NCI-H146 treated with DMSO at 0.1 percent for 48 hours (cell line): Measurements from ENCODE around the gene TBX10.
"Not testable (repeated sequence)": the region's sequence is repeated elsewhere in the genome, so short reads cannot be mapped to it uniquely, and the experiment has no call there.

ENCODE experiments used
- DNase-seq: peaks from one replicate; lab custom pipeline; 2025; ENCODE audit not compliant: unreplicated experiment; lab: John Stamatoyannopoulos, UW

The TBX10 gene

DNA sequence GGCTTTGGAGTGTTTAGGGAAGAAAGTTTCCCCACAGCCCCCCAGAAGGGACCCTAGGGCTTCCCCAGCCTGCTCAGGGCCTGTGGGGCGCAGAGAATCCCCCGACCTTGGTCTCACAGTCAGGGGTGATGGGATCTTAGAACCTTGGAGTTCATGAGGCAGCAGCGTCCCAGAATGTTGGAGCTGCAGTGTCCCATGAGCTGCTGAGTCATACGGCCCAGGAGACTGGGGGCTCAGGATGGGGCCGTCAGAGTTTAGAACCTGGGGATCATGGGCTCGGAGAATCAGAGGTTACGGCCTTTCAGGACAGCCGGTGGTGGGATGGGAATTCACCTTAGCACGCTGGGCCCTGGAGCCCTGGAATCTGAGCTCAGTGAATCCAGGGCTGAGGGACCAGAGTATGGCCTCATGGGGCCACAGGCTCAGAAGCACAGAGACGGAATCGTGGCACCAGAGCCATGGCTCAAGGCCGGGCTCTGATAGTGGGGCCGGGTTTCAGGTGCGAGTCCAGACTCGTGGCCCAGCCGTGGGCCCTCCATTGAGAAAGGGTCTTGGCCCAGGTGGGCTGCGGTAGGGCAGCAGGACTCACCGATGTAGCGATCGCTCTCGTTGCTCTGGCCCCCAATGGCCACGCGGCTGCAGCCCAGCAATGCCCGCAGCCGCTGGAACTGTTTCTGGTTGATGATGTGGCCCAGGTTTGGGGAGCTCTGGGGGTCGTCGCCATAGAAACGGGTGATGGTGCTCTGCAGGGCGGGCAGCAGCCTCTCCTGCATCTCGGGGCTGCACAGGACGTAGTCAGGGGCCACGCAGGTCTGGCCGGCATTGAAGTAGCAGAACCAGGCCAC lies 25.4 kb upstream of the TBX10 start:
- no peak for DNase-seq

DNA sequence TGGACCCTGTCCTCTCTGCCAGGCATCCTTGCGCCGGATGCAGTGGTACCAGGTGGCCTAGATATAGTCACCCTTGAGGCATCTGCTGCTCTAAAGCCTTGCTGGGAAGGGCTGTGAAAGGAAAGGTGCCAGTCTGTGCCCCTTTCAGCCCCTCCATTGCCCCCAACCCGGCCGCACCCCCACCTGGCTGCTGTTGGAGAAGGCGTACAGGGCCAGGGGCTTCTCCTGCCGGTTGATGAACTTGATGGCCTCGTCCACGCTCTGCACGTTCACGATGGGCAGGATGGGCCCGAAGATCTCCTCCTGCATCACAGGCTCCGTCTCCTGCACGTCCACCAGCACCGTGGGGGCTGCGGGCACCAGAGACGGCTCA lies 24.6 kb upstream of the TBX10 start:
- DNase-seq: no peak

DNA sequence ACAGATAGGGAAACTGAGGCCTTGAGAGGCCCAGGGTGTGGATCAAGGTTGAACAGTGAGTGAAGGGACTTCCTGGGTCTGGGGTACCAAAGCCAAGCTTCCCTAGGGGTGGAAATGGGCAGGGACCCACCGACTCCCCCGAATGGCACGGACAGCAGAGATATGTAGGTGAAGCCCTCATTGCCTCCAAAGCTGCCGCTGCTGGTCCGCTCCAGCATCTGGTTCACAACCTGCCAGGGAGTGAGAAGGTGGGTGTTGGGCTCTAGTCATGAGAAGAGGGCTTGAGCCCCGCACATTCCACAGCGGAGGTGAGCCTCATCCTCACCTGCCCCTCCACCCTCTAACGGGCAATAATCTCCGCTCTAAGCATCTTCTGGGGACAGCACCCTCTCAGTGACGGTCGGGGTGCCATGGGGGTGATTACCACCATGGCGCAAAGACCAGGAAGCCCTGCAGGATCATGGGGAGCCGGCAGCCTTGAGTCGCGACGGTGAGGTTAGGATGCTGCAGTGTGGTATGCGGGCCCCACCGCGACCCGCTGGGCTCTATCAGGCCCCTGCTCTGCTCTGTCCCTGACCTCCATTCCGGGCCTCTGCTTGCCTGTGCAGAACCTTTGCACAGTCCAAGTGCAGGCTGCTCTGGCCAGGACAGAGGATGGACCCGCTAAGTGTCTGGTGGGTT lies 24.1 kb upstream of the TBX10 start:
- no peak for DNase-seq

DNA sequence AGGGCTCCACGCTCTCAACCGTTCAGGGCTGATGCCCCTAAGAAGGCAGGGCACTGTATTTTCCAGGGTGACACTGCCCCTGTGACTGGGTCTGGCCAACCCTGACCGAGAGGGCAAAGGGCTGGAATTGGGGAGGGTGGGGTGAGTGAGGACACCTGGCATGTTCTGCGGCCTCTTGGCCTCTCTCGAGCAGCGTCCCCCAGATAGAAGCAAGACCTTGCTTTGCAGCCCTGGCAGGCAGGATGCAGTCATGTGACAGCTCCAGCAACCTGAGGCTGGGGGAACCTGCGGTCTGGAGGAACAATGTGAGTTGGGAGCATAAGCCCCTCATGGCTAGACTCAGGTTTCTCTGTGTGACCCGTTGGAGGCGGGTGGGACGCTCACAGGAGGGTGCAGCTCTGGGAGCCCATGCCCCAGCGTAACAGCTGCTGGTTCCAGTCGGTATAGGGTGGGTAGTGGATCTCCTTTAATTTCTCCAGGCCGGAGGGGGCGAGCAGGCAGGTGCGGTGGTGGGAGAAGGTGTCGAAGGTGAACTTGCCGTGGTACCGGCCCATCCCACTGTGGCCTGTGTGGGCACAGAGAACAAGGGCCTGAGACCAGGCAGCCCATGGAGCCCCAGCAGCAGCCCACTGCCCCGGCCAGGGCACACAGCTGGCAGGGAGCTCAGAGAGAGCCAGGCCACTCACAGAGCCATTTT lies 23.4 kb upstream of the TBX10 start:
- no peak for DNase-seq

DNA sequence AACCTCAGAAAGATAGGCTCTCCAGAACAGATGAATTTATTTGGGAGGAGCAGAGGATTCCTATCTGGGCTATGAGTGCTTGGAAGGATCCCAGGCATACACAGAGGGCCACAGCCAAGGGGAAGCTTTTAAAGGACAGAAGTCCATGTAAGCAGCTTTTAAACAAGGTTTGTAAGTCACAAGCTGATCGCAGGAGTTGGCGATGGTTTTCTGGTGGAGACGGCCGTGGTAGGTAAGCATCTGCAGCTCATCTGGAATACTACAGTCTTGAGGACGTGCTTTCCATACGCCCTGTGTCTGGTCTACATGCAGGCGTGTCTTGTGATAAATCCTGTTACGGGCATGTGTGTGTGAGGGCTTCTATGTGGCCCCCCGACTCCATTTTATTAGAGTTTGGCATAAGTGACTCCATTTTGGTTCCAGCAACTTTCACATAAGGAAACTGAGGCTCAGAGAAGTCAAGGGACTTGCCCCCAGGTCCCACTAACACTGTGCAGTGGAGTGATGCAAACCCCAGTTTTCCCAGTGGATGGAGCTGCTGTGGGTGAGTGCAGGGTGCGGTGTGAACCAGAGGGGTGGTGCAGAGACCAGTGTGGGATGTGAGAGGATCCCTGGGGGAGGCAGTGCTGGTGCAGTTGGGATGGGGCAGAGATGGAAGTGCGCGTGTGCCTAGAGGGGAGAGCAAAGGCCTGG lies 22.7 kb upstream of the TBX10 start:
- no peak for DNase-seq

DNA sequence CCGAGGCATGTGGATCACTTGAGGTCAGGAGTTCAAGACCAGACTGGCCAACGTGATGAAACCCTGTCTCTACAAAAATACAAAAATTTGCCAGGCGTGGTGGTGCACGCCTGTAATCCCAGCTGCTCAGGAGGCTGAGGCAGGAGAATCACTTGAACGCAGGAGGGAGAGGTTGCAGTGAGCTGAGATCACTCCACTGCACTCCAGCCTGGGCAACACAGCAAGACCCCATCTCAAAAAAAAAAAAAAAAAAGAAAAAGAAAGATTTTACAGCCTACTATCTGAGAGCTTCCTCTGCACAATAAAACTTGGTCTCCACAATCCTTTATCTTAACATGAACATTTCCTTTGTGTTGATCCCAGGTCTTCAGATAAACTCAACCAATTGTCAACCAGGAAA lies 21.2 kb upstream of the TBX10 start:
- not testable (repeated sequence) for DNase-seq

DNA sequence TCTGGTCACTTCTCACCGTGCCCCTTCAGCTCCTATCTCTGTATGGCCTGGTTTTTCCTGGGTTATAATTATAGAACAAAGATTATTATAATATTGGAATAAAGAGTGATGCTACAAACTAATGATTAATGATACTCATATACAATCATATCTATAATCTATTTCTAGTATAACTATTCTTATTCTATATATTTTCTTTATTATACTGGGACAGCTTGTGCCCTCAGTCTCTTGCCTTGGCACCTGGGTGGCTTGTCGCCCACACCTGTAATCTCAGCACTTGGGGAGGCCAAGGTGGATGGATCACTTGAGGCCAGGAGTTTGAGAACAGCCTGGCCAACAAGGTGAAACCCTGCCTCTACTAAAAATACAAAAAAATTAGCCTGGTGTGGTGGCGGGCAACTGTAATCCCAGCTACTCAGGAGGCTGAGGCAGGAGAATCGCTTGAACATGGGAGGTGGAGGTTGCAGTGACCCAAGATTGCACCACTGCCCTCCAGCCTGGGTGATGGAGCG lies 20.1 kb upstream of the TBX10 start:
- DNase-seq: not testable (repeated sequence)

DNA sequence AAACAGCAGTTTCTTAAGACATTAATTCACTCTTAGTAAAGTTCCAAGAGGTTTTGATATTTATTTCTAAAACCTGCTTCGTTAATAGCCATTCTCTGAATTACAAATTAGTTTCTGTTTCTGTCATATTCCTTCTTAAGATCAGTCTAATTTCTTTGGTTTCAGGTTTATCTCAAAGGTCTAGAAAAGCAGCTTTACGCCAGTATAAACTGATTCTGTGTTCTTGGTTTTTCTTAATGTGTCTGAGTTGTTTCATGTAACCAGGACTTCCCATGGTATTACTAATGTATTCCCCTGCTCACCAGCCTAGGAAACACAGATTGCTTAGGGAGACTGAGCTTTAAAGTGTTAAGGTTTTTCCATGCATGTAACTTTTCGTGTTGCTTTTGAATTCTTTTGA lies 17.7 kb upstream of the TBX10 start:
- no peak for DNase-seq

DNA sequence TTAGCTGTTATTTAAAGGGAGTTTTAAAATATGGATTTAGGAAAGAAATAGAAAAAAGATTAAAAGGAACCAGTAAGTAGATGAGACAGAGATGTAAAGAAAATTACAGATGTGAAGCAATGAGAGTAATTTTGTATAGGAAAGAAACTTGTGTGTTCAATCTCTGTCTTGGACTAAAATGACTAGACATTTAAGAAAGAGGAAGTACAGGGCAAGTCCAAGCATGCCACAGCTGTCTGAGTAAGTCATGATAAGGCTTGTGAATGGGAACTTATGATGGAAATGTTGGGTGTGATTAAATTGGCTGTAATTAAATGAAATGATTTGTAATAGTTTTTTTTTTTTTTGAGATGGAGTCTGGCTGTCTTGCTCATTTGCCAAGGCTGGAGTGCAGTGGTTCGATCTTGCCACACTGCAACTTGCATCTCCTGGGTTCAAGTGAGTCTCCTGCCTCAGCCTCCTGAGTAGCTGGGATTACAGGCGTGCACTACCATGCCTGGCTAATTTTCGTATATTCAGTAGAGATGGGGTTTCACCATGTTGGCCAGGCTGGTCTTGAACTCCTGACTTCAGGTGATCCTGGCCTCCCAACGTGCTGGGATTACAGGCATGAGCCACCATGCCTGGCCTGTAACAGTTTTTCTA lies 16.8 kb upstream of the TBX10 start:
- DNase-seq: no peak

DNA sequence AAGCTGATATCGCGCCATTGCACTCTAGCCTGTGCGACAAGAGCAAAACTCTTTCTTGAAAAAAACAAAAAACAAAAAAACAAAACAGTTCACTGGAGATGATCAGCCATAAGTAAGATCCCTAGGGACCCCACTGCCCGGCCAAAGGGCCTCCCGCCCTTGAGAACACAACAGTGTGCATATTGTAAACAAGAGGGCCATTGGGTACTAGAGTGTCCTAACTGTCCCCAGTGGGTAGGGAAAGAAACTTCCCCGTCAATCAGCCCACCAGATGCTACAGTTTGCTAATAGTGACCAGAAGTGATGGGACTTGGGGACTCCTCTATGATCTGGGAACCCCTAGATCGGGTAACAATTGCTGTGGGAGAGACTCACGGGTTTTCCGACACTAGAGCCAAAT lies 14.7 kb upstream of the TBX10 start:
- DNase-seq: no peak

DNA sequence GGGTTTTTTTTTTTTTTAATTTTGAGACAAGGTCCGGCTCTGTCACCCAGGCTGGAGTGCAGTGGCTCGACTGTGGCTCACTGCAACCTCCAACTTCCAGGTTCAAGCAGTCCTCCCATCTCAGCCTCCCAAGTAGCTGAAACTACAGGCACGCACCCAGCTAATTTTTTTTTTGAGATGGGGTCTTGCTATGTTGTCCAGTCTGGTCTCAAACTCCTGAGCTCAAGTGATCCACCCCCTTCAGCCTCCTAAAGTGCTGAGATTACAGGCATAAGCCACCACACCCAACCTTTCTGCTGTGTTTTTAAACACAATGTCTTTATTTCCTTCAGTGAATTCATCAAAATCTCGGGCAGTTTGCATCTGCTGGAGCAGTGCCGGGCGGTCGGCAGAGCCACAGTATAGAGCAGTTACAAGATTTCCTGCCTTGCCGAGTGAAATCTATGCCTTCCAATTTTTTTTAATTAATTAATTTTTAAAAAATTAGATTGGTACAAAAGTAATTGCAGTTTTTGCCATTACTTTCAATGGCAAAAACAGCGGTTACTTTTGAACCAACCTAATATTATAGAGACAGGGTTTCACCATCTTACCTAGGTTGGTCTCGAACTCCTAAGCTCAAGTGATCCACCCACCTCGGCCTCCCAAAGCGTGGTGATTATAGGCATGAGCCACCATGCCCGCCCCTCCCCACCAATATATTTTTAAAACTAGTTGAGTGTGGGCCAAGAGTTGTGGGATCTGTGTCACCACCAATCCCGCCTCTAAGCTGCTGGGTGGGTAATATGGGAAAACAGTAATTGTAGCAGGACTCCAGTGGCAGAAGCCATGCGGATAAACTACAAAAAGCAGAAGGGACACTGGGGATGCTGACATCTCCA lies 13.6 kb upstream of the TBX10 start:
- DNase-seq: no peak

DNA sequence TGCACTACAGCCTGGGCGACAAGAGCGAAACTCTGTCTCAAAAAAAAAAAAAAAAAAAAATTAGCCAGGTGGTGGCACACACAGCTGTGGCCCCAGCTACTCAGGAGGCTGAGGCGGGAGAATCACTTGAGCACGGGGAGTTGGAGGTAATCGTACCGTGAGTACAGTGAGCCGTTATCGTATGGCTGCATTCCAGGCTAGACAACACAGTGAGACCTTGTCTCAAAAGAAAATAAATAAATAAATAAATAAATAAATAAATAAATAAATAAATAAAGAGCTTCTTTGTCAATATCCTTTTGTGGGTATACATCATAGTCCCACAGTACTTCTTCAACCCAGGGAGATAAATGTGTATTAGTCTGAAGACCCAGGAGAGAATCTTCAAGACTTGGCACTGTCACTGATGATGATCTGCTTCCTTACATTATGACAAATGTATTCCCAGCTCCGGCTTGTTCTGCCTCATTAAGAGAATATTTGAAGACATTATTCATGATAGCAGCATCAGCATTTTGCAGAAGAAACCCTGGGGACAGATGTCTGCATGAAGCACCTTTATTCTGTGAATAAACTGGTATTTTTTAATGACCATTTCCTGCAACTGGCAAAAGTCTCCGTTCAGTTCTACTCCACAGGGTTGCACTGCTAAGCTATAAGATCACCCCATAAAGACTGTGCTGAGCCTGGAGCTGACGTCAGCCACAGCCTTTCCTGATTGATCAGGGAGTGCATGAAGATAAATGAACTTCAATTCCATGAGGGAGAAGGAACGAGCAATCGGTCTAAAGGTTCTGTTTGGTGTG lies 12.6 kb upstream of the TBX10 start:
- no peak for DNase-seq

DNA sequence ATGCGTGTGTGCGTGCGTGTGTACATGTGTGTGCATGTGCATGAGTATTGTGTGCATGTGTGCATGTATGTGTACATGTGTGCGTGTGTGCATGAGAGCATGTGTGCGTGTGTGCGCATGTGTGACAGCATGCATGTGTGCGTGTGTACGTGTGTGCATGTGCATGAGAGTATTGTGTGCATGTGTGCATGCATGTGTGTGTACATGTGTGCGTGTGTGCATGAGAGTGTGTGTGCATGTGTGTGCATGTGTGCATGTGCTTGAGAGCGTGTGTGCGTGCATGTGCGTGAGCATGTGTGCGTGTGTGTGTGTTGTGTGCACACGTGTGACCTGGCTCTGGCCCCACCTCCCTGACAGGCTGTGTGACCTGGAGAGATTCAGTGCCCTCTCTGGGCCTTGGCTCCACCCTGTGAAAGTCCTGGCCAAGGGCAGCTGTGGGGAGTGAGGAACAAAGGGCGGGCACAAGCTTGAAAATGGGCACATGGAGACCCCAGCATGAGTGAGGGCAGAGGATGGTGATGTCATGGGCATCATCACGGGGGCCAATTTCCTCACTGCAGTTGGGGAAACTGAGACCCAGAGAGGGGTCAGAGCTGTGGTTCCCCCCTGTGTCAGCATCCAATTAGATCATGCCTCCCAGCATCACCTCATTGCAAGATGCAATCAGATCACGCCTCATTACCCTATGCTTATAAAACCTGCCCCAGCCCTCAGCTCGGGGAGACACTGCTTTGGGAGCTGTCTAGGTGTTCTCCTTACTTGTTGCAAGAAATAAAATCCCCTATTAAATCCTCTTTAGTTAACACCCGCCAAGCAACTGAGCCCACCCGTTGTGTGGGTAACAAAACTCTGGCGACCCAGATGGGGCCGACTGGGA lies 10.3 kb upstream of the TBX10 start:
- DNase-seq: no peak

DNA sequence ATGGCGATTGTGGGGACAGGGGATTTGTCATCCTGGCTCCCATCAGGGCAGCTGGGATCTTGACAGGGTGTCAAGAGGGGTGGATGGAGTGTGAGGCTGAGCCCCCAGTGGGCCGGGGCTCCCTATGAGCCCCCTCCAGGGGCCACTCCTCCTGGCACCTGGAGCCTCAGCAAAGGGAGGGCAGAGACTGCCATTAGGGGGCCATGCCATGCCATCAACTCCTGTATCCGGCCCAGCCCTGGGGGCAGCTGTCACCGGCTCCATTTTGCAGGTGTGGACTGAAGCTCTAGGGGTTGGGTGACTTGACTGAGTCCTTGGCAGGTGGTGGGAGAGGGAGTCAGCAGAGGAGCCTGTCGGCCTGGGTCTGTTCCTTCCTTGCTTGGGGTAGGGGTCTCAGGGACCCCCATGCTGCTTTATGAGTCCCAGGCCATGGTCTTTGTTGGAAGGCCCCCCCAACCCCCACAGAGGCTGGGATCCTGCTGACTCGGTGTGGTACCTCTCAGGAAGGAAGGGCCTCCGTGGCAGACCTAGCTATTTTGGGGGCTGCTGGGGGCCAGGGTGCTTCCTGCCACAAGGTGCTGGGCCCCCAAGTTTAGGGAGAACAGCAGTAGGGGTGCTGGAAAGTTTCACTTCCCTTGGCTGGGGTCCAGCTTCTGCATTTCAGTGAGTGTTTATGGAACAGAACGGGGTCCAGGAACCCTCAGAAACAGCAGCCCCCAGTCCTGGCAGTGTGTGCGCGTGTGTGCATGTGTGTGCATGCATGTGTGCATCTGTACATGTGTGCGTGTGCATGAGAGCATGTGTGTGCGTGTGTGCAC lies 9.4 kb upstream of the TBX10 start:
- no peak for DNase-seq

DNA sequence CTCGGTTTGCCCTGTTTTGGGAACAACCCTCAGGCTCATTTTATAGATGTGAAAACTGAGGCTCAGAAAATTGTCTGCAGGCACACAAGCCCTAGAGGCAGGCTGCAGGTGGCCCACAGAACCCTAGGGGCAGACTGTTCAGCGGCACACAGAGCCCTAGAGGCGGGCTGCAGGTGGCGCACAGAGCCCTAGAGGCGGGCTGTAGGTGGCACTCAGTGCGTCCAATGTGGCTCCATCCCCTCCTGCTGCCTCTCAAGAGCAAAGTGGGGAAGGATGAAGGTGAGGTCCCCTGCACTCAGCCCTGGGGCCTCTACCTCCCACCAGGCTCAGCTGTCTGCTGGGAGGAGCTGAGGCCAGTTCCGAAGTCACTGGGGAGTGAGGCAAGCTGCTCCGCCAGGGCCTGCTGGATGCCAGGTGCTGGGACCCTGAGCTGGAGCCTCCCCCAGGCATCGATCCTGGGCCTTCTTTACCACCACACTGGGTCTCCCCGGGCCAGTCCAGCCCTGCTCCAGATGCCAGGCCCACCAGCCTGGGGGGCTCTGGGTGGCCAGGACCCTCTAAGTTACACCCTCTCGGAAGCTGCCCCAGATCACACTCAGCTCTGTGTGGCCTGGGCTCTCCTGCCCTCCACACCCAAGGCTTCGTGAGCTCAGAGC lies 8.7 kb upstream of the TBX10 start:
- peak; percentile 41 for DNase-seq

DNA sequence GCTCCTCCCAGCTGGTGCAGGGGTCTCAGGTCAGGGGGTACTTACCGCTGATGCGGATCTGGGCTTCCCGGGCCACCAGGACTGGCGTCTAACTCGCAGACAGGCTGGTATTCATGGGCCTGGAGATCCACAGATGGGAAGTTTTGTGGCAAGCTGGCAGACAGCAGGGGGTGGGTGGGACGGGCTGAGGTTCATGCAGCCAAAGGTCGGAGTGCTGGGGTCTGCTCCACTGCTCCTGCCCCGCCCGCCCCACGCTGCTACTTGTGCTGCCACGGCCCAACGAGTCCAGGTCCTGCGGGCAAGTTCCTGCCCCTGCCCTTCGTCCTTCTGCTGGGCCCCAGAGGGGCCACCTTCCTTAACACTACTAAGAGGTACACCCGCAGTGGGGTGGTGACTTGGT lies 7.9 kb upstream of the TBX10 start:
- no peak for DNase-seq
